Kidney (tissue), 14 donors: ENCODE measurements around the gene MKNK2. TPM values are rescaled to one million over a fixed set of nuclear protein-coding genes. Genes with fewer than 3 reads are reported as not detected.
"Not testable (repeated sequence)": the region's sequence is repeated elsewhere in the genome, so short reads cannot be mapped to it uniquely, and the experiment has no call there.

Experiments used
- DNase-seq, 5 donors: peaks; one replicate each; pipeline ENCODE4 v3.0.0-alpha.2; 2013 to 2020
- FAIRE-seq: peaks from 2 replicates; lab custom pipeline; 2012; peaks lifted over from hg19 to GRCh38; lab: Jason Lieb, UNC
- H3K27ac ChIP-seq, 2 donors: one replicate each; pipeline ENCODE4 v1.7.0; 2013; ENCODE audit warnings: low read depth in 2 of 2, low read length in 2 of 2, inconsistent platforms in 1 of 2
- H3K27me3 ChIP-seq: one replicate; pipeline ENCODE4 v1.7.1; 2013; ENCODE audit warnings: low read length, inconsistent platforms; ENCODE audit not compliant: control insufficient read depth, insufficient read depth
- H3K36me3 ChIP-seq, 3 donors: one replicate each; pipeline versions ENCODE4 v1.7.0 to v1.7.1; 2013; ENCODE audit warnings: low read length in 3 of 3, control low read depth in 1 of 3, inconsistent platforms in 1 of 3; ENCODE audit not compliant: insufficient read depth in 3 of 3, control insufficient read depth in 2 of 3
- H3K4me1 ChIP-seq, 3 donors: one replicate each; pipeline versions ENCODE4 v1.7.0 to v1.7.1; 2013; ENCODE audit warnings: low read length in 3 of 3, inconsistent platforms in 1 of 3, low read depth in 1 of 3; ENCODE audit not compliant: control insufficient read depth in 2 of 3, insufficient read depth in 2 of 3
- H3K4me3 ChIP-seq, 3 donors: one replicate each; pipeline versions ENCODE4 v1.7.0 to v1.8.1; 2013; ENCODE audit warnings: low read length in 3 of 3, control low read depth in 1 of 3, inconsistent platforms in 1 of 3
- H3K9ac ChIP-seq, 3 donors: one replicate each; pipeline versions ENCODE4 v1.7.0 to v1.7.1; 2013; ENCODE audit warnings: low read length in 3 of 3, control low read depth in 1 of 3, inconsistent platforms in 1 of 3
- H3K9me3 ChIP-seq, 3 donors: one replicate each; pipeline versions ENCODE4 v1.7.0 to v1.7.1; 2013; ENCODE audit warnings: low read length in 3 of 3, control low read depth in 1 of 3, inconsistent platforms in 1 of 3; ENCODE audit not compliant: control insufficient read depth in 2 of 3, insufficient read depth in 1 of 3
- CTCF ChIP-seq: IDR thresholded peaks from 3 replicates; pipeline ENCODE4 v1.5.1; 2012; ENCODE audit warnings: mild to moderate bottlenecking, moderate library complexity, borderline replicate concordance; ENCODE audit not compliant: insufficient read depth; ENCODE audit errors: extremely low read depth
- intact Hi-C: fragments of 100-400 bp; cut with DNase I; formaldehyde crosslinking; loops from one replicate; pipeline ENCODE4 v1.11.1; 2022
- polyA plus RNA-seq: library from polyadenylated mRNA; stranded (reverse); fragments of 350-450 nt; fragmentation: Illumina TruSeq; extraction: RNeasy Lipid Tissue Mini Kit (QIAGEN cat#74804); gene quantifications from one replicate; pipeline ENCODE4 v1.2.3, GENCODE V29; 2014; ENCODE audit warnings: low read depth, low replicate concordance; ENCODE audit not compliant: insufficient read depth
- total RNA-seq: library from RNA; stranded (reverse); fragmentation: NEBNext Ultra II Directional; extraction: Animal tissue kit (Norgen Biotek cat#: 25700); gene quantifications from one replicate; pipeline ENCODE4 v1.2.1, GENCODE V29; 2021
- donor health status: control.
- donor health status: control.
- donor health status: control.
- donor health status: control.
- donor health status: control.
- donor health status: DM: yes; HTN: yes; CAD: no.
- donor health status: Normal renal cell carcinoma (clear cell type).

MKNK2 gene
- total and polyA plus RNA-seq, 2 donors from 2014 or later: 67.2 to 190 TPM

GRCh38 chr19:2034729-2035589 is 16.1 kb downstream of the MKNK2 start:
- Histone ChIP-seq H3K4me3 (no peak overlapping the region), H3K27ac (no peak overlapping the region), H3K9me3 (no peaks in the 10 kb centered on the region), H3K4me1 (peaks cover 0 to 21% (median 9%) of the 10 kb centered on the region in 3 donors), H3K27me3 (no peaks in the 10 kb centered on the region), H3K36me3 (peaks cover 0 to 5% (median 0%) of the 10 kb centered on the region in 3 donors), H3K9ac (no peak overlapping the region)
- intact Hi-C loops: no loop called here
- peak in 2 of 5 donors; percentile 73 to 87 for DNase-seq
- TF ChIP-seq CTCF: no peak
- no peak for FAIRE-seq

- intact Hi-C loops, H3K36me3 ChIP-seq, FAIRE-seq, H3K27me3 ChIP-seq, DNase-seq, H3K4me3 ChIP-seq, H3K9me3 ChIP-seq, H3K9ac ChIP-seq: not testable (repeated sequence)
- peak overlapping the region in 1 of 2 donors; percentile 41 for H3K27ac ChIP-seq
- H3K4me1 ChIP-seq: peaks cover 0 to 19% (median 9%) of the 10 kb centered on the region in 3 donors
Observed at GRCh38 chr19:2034253-2034652, 16.8 kb downstream of the MKNK2 start.

GRCh38 chr19:2033825-2034159 is 17.3 kb downstream of the MKNK2 start:
- no peak for FAIRE-seq
- H3K4me1 ChIP-seq: peaks cover 0 to 20% (median 9%) of the 10 kb centered on the region in 3 donors
- H3K9ac ChIP-seq: no peak overlapping the region
- DNase-seq: peak in 1 of 5 donors; percentile 83
- peak overlapping the region in 1 of 2 donors; percentile 41 for H3K27ac ChIP-seq
- H3K4me3 ChIP-seq: no peak overlapping the region
- TF ChIP-seq CTCF: no peak
- no peaks in the 10 kb centered on the region for H3K9me3 ChIP-seq
- intact Hi-C loops: no loop called here
- H3K36me3 ChIP-seq: no peaks in the 10 kb centered on the region
- no peaks in the 10 kb centered on the region for H3K27me3 ChIP-seq

- H3K36me3 ChIP-seq: no peaks in the 10 kb centered on the region
- peak overlapping the region in 1 of 2 donors; percentile 94 for H3K27ac ChIP-seq
- no peak for DNase-seq
- H3K4me3 ChIP-seq: no peak overlapping the region
- no peak overlapping the region for H3K9ac ChIP-seq
- no peak for TF ChIP-seq CTCF
- intact Hi-C loops: no loop called here
- H3K4me1 ChIP-seq: peaks cover 0 to 22% (median 9%) of the 10 kb centered on the region in 3 donors
- FAIRE-seq: no peak
- H3K9me3 ChIP-seq: no peaks in the 10 kb centered on the region
- no peaks in the 10 kb centered on the region for H3K27me3 ChIP-seq
Observed at GRCh38 chr19:2033115-2033824, 17.8 kb downstream of the MKNK2 start.
